GM15510 (cell line): ENCODE results near the gene QKI.
A peak's percentile ranks its signal among the peaks of the same experiment; 100 is the strongest.

ENCODE experiments used
- POLR2A ChIP-seq: IDR thresholded peaks from 3 replicates; pipeline ENCODE4 v1.6.1; 2011; ENCODE audit warnings: borderline replicate concordance; ENCODE audit not compliant: insufficient read length; ENCODE audit errors: extremely low read depth

Gene QKI

GRCh38 chr6:163414117-163414945 is at the start of gene QKI:
Gene QKI (plus strand): TSS chr6:163414718. CDS start chr6:163415194, 476 bp downstream.
- TF ChIP-seq POLR2A, result peak; percentile 71

DNA sequence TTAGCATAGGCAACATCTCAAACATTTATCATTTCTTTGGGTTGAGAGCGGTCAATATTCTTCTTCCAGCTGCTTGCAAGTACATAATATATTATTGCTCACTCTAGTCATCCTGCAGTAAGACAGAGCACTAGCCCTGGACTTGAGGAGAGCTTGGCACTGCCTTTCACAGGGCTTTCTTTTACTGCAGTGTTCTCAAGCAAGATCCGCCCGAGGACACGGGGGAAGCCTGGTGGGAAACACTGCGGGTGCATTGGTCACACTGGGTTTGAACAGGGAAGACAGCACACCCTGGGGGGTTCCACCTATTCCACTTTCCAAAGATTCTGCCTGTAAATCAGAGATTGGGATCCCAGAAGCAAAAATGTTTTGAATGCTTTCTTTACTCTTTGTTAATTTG is 48.2 kb upstream of the QKI start:
- no peak for TF ChIP-seq POLR2A

DNA sequence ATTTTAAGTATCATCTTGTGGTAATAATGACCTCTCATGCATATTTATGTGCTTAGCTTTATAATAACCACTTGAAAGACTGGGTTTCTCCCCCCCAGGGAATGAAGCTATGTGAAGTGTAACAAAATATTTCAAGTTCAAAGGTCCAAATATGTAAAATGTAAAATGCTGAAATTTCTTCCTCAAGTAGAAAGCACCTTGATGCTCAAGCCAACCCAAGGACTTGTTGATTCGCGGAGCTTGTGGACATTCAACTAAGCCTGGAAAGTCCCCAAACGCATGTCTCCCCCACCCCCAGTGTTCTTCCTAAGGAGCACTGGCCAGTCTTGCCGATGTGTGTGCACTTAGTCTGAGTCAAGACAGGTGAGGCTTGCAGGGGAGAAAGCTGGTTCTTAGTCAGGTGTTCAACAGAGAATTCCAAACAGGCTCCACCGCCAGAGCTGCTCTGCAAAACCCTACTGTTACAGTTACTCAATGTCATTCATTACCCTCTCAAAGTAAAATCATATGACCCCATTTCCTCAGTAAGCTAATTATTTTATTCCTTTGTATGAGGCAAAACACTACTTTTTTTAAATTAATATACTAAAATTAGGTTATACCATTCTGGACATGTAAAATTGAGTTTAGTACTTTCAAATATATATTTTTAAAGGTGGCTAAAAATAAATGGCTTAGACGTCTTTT is 46.9 kb upstream of the QKI start:
- TF ChIP-seq POLR2A, result no peak

DNA sequence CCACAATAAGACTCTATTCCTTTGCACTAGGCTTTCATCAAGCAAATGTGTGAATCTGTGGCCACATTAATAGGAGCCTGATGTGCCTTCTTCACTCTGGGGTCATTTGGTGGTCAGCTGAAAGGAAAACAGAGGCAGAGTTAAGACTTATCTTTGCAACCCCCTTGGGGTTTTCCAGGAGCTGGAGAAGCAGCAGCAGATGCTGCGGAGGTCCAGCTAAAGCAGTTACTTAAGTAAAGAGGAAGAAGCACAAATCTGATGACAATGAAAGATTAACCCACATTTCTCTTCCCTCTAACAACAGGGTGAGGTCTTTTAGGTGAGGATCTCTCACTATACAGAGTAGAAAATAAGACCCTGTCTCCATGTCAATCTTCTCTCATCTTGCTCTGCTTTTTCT is 45.4 kb upstream of the QKI start:
- TF ChIP-seq POLR2A, result no peak

- no peak for TF ChIP-seq POLR2A
Measured at GRCh38 chr6:163369628-163370365, 44.7 kb upstream of the QKI start.

DNA sequence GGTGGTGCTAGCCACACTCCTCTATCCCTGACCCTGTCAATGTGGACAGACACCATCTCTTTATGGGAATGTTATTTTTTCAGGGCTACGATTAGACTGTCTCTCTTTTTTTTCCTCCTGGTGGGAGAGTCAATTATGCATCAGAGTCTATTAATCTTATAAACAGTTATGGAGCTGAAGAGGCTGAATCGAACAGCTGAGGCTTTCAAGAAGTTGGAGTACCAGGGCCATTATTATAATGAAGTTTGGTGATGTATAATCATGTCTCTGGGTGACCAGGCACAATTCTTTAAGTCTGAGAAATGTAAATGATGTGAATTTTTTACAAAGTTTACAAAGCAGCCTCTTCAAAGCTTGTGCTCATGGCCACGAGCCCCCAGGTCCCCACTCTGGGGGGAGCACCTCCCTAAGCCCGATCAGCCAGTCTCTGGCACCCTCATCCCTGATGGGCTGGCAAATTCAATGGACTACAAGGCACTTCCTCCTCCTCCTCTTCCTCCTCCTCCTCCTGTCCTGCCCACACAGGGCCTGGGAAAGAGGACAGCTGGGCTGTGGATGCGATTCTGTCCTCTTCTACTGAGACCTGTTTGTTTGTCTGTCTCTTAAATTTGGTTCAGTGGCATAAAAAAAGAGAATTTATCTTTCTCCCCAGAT is 43.9 kb upstream of the QKI start:
- TF ChIP-seq POLR2A, result no peak

DNA sequence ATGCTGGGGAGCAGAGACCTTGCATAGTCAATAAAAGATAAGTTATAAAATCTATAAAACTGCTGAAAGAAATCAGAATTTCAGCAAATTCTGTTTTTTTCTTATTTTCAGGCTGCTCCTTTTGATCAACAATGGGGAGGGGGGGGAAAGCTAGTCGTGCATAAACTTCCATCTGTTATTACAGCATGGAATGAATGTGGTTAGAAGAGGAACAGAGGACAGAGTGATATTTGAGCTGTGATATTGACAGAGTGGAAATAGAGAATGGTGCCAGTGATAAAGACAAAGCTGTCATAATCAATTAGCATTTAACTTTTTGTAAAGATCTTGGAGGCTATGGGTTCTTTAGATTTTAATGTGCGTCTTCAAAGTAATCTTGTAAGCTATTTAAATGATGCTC is 43.4 kb upstream of the QKI start:
- no peak for TF ChIP-seq POLR2A

- TF ChIP-seq POLR2A, result no peak
Measured at GRCh38 chr6:163373240-163373639, 41.3 kb upstream of the QKI start.

GRCh38 chr6:163375361-163375760 is 39.2 kb upstream of the QKI start:
- TF ChIP-seq POLR2A, result no peak

DNA sequence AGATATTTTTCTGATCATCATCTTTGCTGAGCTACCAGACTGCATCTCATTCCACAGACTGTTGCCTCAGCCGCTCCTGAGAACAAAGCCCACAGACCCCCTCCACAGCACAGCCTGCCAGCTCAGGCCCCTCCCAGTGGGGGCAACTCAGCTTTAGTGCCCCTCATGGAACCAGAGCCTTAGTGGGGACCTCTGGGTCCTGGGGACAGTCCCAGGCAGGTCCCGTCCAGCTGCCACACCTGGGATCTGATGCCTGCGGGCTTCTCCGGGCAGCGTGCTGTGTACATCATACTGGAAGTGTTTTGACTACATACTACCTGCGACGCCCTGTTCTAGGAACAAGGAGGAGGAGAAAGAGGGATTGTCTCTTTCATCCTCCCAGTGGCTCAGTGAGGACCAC is 38.3 kb upstream of the QKI start:
- no peak for TF ChIP-seq POLR2A

DNA sequence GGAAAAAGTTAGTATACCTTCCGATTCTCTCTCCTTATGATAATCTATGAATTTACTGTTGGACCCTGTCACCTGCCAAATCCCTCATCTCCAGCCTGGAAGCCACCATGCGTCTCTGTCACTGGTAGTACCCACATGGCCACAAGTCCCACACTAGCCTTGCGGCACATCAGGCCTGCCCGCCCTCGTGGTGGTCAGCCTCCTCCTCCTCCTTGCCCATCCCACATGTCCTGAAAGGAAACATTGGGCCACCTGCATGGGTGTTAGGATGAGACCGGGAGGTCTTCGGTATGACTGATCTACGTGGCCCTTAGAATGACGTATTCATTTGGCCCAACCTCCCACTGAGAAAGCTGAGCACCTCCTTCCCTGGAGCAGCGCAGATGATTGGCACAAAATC is 37.0 kb upstream of the QKI start:
- no peak for TF ChIP-seq POLR2A

DNA sequence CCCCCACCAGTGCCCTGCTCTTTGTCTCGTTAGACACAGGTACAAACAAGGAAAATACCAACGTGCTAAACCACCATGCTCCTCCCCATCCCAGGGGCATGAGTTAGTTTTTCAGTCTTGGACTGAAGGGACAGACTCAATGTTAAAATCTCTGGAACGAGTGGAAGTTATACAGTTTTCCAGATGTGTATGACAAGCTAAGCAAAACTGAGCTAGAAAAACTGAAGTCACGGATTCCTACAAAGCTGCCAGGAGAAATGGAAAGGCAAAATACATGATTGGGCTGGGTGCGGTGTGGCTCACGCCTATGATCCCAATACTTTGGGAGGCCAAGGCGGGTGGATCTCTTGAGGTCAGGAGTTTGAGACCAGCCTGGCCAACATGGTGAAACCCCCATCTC is 34.3 kb upstream of the QKI start:
- no peak for TF ChIP-seq POLR2A

GRCh38 chr6:163381118-163381756 is 33.3 kb upstream of the QKI start:
- no peak for TF ChIP-seq POLR2A

DNA sequence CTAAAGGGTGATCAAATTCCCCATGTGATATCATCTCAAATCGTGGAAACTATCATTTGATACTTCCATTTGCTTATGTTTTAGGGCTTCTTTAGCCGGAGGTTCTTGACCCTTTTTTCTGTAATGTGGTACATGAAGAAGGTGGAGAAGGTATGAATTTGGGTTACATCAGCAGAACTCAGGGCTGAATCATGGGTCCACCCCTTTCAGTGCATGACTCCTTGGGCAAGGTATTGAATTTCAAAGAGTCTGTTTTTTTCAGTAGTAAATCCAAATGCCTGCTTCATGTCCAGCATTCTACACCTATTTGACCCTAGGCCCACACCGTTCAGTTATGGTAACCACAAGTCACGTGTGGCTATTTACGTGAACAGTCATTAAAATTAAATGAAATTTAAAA is 30.6 kb upstream of the QKI start:
- no peak for TF ChIP-seq POLR2A
